Hepatocyte (in vitro differentiated cells): ENCODE measurements around the gene DZIP1. TPM values are rescaled to one million over a fixed set of nuclear protein-coding genes. Genes with fewer than 3 reads are reported as not detected.

Experiments
- DNase-seq: peaks from one replicate; pipeline ENCODE4 v3.0.0-alpha.2; 2016; ENCODE audit warnings: low spot score
- H2AFZ ChIP-seq: fragments of 200-600 bp; sonication (generic); 2 replicates; pipeline ENCODE4 v1.6.0; 2016; ENCODE audit warnings: antibody characterized with exemption, mild to moderate bottlenecking
- H3K27ac ChIP-seq: fragments of 200-600 bp; sonication (generic); 2 replicates; pipeline ENCODE4 v1.5.1; 2016; ENCODE audit warnings: mild to moderate bottlenecking
- H3K27me3 ChIP-seq: fragments of 200-600 bp; sonication (generic); 2 replicates; pipeline ENCODE4 v1.6.1; 2016
- H3K36me3 ChIP-seq: fragments of 200-600 bp; sonication (generic); replicated peaks from 2 replicates; pipeline ENCODE4 v1.5.1; 2016; ENCODE audit warnings: low read depth; ENCODE audit not compliant: insufficient read depth
- H3K4me1 ChIP-seq: fragments of 200-600 bp; sonication (generic); 2 replicates; pipeline ENCODE4 v1.5.1; 2016; ENCODE audit warnings: mild to moderate bottlenecking, moderate library complexity; ENCODE audit not compliant: insufficient read depth
- H3K4me2 ChIP-seq: fragments of 200-600 bp; sonication (generic); 2 replicates; pipeline ENCODE4 v1.6.0; 2016
- H3K4me3 ChIP-seq: fragments of 200-600 bp; sonication (generic); 2 replicates; pipeline ENCODE4 v1.5.1; 2016; ENCODE audit warnings: mild to moderate bottlenecking
- H3K79me2 ChIP-seq: fragments of 200-600 bp; sonication (generic); 2 replicates; pipeline ENCODE4 v1.6.0; 2017; ENCODE audit warnings: mild to moderate bottlenecking
- H3K9me2 ChIP-seq: fragments of 200-600 bp; sonication (generic); replicated peaks from 2 replicates; pipeline ENCODE4 v1.6.0; 2017; ENCODE audit warnings: mild to moderate bottlenecking; ENCODE audit not compliant: insufficient read depth
- H3K9me3 ChIP-seq: fragments of 200-600 bp; sonication (generic); 2 replicates; pipeline ENCODE4 v1.5.1; 2016; ENCODE audit warnings: low read depth, mild to moderate bottlenecking
- H4K20me1 ChIP-seq: fragments of 200-600 bp; sonication (generic); 2 replicates; pipeline ENCODE4 v1.6.0; 2016; ENCODE audit warnings: mild to moderate bottlenecking; ENCODE audit not compliant: insufficient read depth, poor library complexity, severe bottlenecking
- CTCF ChIP-seq: fragments of 200-600 bp; sonication (generic); IDR thresholded peaks from 2 replicates; pipeline ENCODE4 v1.5.1; 2016; ENCODE audit warnings: antibody characterized with exemption, mild to moderate bottlenecking; ENCODE audit not compliant: poor library complexity
- EZH2 ChIP-seq: fragments of 200-600 bp; sonication (generic); IDR thresholded peaks from 2 replicates; pipeline ENCODE4 v1.6.1; 2016; ENCODE audit warnings: antibody characterized with exemption, mild to moderate bottlenecking, borderline replicate concordance
- EZH2phosphoT487 ChIP-seq: fragments of 200-600 bp; sonication (generic); IDR thresholded peaks from one replicate; pipeline ENCODE4 v1.6.1; 2018; ENCODE audit warnings: antibody characterized with exemption, mild to moderate bottlenecking, low read depth, moderate library complexity; ENCODE audit not compliant: unreplicated experiment, severe bottlenecking
- WGBS: methylation state at CpG from one replicate; pipeline ENCODE4 v1.1.6; 2016; ENCODE audit warnings: low lambda C conversion rate; ENCODE audit errors: missing lambda C conversion rate; 5-methylcytosine and 5-hydroxymethylcytosine counted together
- polyA plus RNA-seq: library from polyadenylated mRNA; unstranded; fragments of >200 nt; fragmentation: Nextera tagmentation; extraction: Ambion mirVana; gene quantifications from 2 replicates; pipeline ENCODE4 v1.2.1, GENCODE V29; 2016
- total RNA-seq: library from RNA; depleted of rRNA; stranded (reverse); fragments of >200 nt; gene quantifications from 2 replicates; pipeline ENCODE4 v1.2.3, GENCODE V29; 2014

DZIP1 gene
- total and polyA plus RNA-seq, 2 experiments from 2014 or later, result 7.2 to 23.2 TPM

- H4K20me1 ChIP-seq, result no peaks in the 10 kb centered on the region
- no peaks in the 10 kb centered on the region for H3K27me3 ChIP-seq
- no peak overlapping the region for H3K4me2 ChIP-seq
- H3K4me3 ChIP-seq, result no peak overlapping the region
- WGBS, result 73% methylated on average over 7 of the region's 7 CpGs
- TF ChIP-seq EZH2 (no peak), CTCF (no peak), EZH2phosphoT487 (no peak)
- no peak for DNase-seq
- H3K9me3 ChIP-seq, result no peaks in the 10 kb centered on the region
- H3K36me3 ChIP-seq, result no peaks in the 10 kb centered on the region
- no peaks in the 10 kb centered on the region for H3K79me2 ChIP-seq
- H3K9me2 ChIP-seq, result no peaks in the 10 kb centered on the region
- no peaks in the 10 kb centered on the region for H3K4me1 ChIP-seq
- H2AFZ ChIP-seq, result no peak overlapping the region
- H3K27ac ChIP-seq, result no peak overlapping the region
Observed at GRCh38 chr13:95533545-95534160, 110.9 kb downstream of the DZIP1 start.

GRCh38 chr13:95530178-95530577 is 114.3 kb downstream of the DZIP1 start:
- no peak overlapping the region for H3K4me2 ChIP-seq
- TF ChIP-seq EZH2, result no peak
- no peak for TF ChIP-seq EZH2phosphoT487
- no peak for TF ChIP-seq CTCF
- no peaks in the 10 kb centered on the region for H3K4me1 ChIP-seq
- no peaks in the 10 kb centered on the region for H3K36me3 ChIP-seq
- no peaks in the 10 kb centered on the region for H4K20me1 ChIP-seq
- H3K79me2 ChIP-seq, result no peaks in the 10 kb centered on the region
- H3K4me3 ChIP-seq, result no peak overlapping the region
- no peak overlapping the region for H2AFZ ChIP-seq
- no peak for DNase-seq
- H3K9me2 ChIP-seq, result no peaks in the 10 kb centered on the region
- H3K27ac ChIP-seq, result no peak overlapping the region
- WGBS, result 82% methylated on average over 5 of the region's 5 CpGs
- no peaks in the 10 kb centered on the region for H3K9me3 ChIP-seq
- no peaks in the 10 kb centered on the region for H3K27me3 ChIP-seq

Other genes with a start within 250 kb of the DZIP1 start
- gene CLDN10, start 92.0 kb downstream of the DZIP1 start, total RNA-seq, result 0.83 TPM in 1 of 2 replicates, not detected in the other
- gene CLDN10, start 92.0 kb downstream of the DZIP1 start, polyA plus RNA-seq, result 1.5 and 2.4 TPM in 2 replicates
- gene DNAJC3, start 32.4 kb upstream of the DZIP1 start, total RNA-seq, result 80.7 and 91.4 TPM in 2 replicates
- gene DNAJC3, start 32.4 kb upstream of the DZIP1 start, polyA plus RNA-seq, result 27.1 and 30.2 TPM in 2 replicates